PC-3 (cell line): ENCODE data around the gene OSBPL6. TPM values are rescaled to one million over a fixed set of nuclear protein-coding genes. Genes with fewer than 3 reads are reported as not detected.

Source experiments
- ATAC-seq: fragments of 200-7000 bp; cut with Tn5 transposase; 2 replicates; pipeline ENCODE4 v1.9.1; 2020; ENCODE audit warnings: mild to moderate bottlenecking, moderate library complexity
- BruUV-seq: library from RNA; stranded (reverse); fragments of 400-500 nt; replicated peaks from 2 replicates; lab custom pipeline; 2021; lab: Mats Ljungman, UMichigan
- CTCF ChIA-PET: fragments of 300-600 bp; sonication (Branson Sonifier 250); formaldehyde crosslinking; loops from one replicate; lab custom pipeline; 2022; ENCODE audit warnings: antibody characterized with exemption; lab: Charles Lee
- POLR2A ChIA-PET: fragments of 300-600 bp; sonication (Branson Sonifier 250); formaldehyde crosslinking; loops from one replicate; lab custom pipeline; 2022; ENCODE audit warnings: antibody characterized with exemption; ENCODE audit not compliant: unreplicated experiment; lab: Charles Lee
- DNase-seq: peaks from one replicate; pipeline ENCODE4 v3.0.0-alpha.2; 2015
- H2AFZ ChIP-seq: fragments of 300-600 bp; sonication (generic); 2 replicates; pipeline ENCODE4 v1.6.0; 2016; ENCODE audit warnings: antibody characterized with exemption, low read length
- H3F3A ChIP-seq: fragments of 300-600 bp; sonication (generic); one replicate; pipeline ENCODE4 v1.6.0; 2017; ENCODE audit warnings: antibody characterized with exemption, low read length, control low read depth, mild to moderate bottlenecking; ENCODE audit not compliant: unreplicated experiment
- H3K27ac ChIP-seq: fragments of 300-600 bp; sonication (generic); 2 replicates; pipeline ENCODE4 v1.5.1; 2016; ENCODE audit warnings: mild to moderate bottlenecking, low read length
- H3K27me3 ChIP-seq: fragments of 300-600 bp; sonication (generic); 2 replicates; pipeline ENCODE4 v1.6.1; 2016; ENCODE audit warnings: low read length, mixed read lengths
- H3K36me3 ChIP-seq: fragments of 300-600 bp; sonication (generic); 2 replicates; pipeline ENCODE4 v1.6.1; 2016; ENCODE audit warnings: low read depth, mixed run types, low read length, mixed read lengths
- H3K4me1 ChIP-seq: fragments of 300-600 bp; sonication (generic); 2 replicates; pipeline ENCODE4 v1.5.1; 2016; ENCODE audit warnings: low read length; ENCODE audit not compliant: insufficient read depth
- H3K4me2 ChIP-seq: fragments of 300-600 bp; sonication (generic); 2 replicates; pipeline ENCODE4 v1.6.0; 2016; ENCODE audit warnings: low read length
- H3K4me3 ChIP-seq: fragments of 300-600 bp; sonication (generic); 2 replicates; pipeline ENCODE4 v1.5.1; 2016; ENCODE audit warnings: mild to moderate bottlenecking, low read length, mixed read lengths
- H3K79me2 ChIP-seq: fragments of 300-600 bp; sonication (generic); 2 replicates; pipeline ENCODE4 v1.6.1; 2017; ENCODE audit warnings: low read length, mixed read lengths
- H3K9ac ChIP-seq: fragments of 300-600 bp; sonication (generic); 2 replicates; pipeline ENCODE4 v1.6.0; 2016; ENCODE audit warnings: mild to moderate bottlenecking, low read length
- H3K9me2 ChIP-seq: fragments of 300-600 bp; sonication (generic); replicated peaks from 2 replicates; pipeline ENCODE4 v1.6.1; 2016; ENCODE audit warnings: mixed run types, low read length, mixed read lengths
- H3K9me3 ChIP-seq: fragments of 300-600 bp; sonication (generic); 2 replicates; pipeline ENCODE4 v1.6.1; 2016; ENCODE audit warnings: low read length, mixed read lengths
- H4K20me1 ChIP-seq: fragments of 300-600 bp; sonication (generic); 2 replicates; pipeline ENCODE4 v1.6.1; 2016; ENCODE audit warnings: low read length, mixed read lengths
- EZH2 ChIP-seq: fragments of 300-600 bp; sonication (generic); IDR thresholded peaks from one replicate; pipeline ENCODE4 v1.6.1; 2017; ENCODE audit warnings: antibody characterized with exemption, mild to moderate bottlenecking, low read length; ENCODE audit not compliant: unreplicated experiment
- EZH2phosphoT487 ChIP-seq: fragments of 300-600 bp; sonication (generic); IDR thresholded peaks from 2 replicates; pipeline ENCODE4 v1.6.1; 2018; ENCODE audit warnings: mild to moderate bottlenecking, antibody characterized with exemption, low read length, borderline replicate concordance
- intact Hi-C: fragments of 100-400 bp; cut with micrococcal nuclease; formaldehyde crosslinking; loops from 2 replicates; pipeline ENCODE4 v1.9.0; 2023
- total RNA-seq: library from RNA; depleted of rRNA; stranded (reverse); fragments of >200 nt; gene quantifications from 2 replicates; pipeline ENCODE4 v1.2.3, GENCODE V29; 2014
- TF ChIP-seq, protein P1 (sequence below): fragments of 300-600 bp; sonication (generic); conservative IDR thresholded peaks from 2 replicates; pipeline ENCODE4 v1.5.1; 2017; ENCODE audit warnings: antibody characterized with exemption, low read depth, mild to moderate bottlenecking, low read length

OSBPL6 gene
- total RNA-seq, 1 experiment from 2014 or later = 4.0 TPM

- no peak overlapping the region for H2AFZ ChIP-seq
- no peak for TF ChIP-seq EZH2
- TF ChIP-seq, protein P1, sequence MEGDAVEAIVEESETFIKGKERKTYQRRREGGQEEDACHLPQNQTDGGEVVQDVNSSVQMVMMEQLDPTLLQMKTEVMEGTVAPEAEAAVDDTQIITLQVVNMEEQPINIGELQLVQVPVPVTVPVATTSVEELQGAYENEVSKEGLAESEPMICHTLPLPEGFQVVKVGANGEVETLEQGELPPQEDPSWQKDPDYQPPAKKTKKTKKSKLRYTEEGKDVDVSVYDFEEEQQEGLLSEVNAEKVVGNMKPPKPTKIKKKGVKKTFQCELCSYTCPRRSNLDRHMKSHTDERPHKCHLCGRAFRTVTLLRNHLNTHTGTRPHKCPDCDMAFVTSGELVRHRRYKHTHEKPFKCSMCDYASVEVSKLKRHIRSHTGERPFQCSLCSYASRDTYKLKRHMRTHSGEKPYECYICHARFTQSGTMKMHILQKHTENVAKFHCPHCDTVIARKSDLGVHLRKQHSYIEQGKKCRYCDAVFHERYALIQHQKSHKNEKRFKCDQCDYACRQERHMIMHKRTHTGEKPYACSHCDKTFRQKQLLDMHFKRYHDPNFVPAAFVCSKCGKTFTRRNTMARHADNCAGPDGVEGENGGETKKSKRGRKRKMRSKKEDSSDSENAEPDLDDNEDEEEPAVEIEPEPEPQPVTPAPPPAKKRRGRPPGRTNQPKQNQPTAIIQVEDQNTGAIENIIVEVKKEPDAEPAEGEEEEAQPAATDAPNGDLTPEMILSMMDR = no peak
- TF ChIP-seq EZH2phosphoT487 = no peak
- no peaks in the 10 kb centered on the region for H3K9me2 ChIP-seq
- no peaks in the 10 kb centered on the region for H3K36me3 ChIP-seq
- POLR2A ChIA-PET = interaction anchor here (0.7 kb wide), 1 partner anchor 36 kb away, joined by 8 read pairs; no protein-coding TSS in a partner anchor
- H3K4me2 ChIP-seq = 0 out of 2 replicates have a peak overlapping the region, but pooled peaks have one; percentile 14
- ATAC-seq (peak; percentile 75), DNase-seq (peak; percentile 51)
- BruUV-seq = no TSS peak
- no peaks in the 10 kb centered on the region for H3K27me3 ChIP-seq
- H3K4me3 ChIP-seq = no peak overlapping the region
- peaks cover 26% of the 10 kb centered on the region for H3K4me1 ChIP-seq
- no peaks in the 10 kb centered on the region for H4K20me1 ChIP-seq
- H3K9ac ChIP-seq = no peak overlapping the region
- H3F3A ChIP-seq = no peaks in the 10 kb centered on the region
- 0 out of 2 replicates have a peak overlapping the region, but pooled peaks have one; percentile 11 for H3K27ac ChIP-seq
- intact Hi-C loops = no loop called here
- H3K9me3 ChIP-seq = no peaks in the 10 kb centered on the region
- no peaks in the 10 kb centered on the region for H3K79me2 ChIP-seq
- CTCF ChIA-PET = no interaction called here
These were observed 64.6 kb downstream of the OSBPL6 start for GRCh38 chr2:178258916-178259315.

GRCh38 chr2:178263159-178263860 is 69.0 kb downstream of the OSBPL6 start:
- H2AFZ ChIP-seq = no peak overlapping the region
- no peak overlapping the region for H3K4me3 ChIP-seq
- H3K27ac ChIP-seq = no peak overlapping the region
- H3K4me1 ChIP-seq = peaks cover 12% of the 10 kb centered on the region
- no peaks in the 10 kb centered on the region for H3K9me3 ChIP-seq
- H3K4me2 ChIP-seq = no peak overlapping the region
- no peaks in the 10 kb centered on the region for H3K9me2 ChIP-seq
- no peaks in the 10 kb centered on the region for H3K79me2 ChIP-seq
- ChIA-PET CTCF (no interaction called here), POLR2A (no interaction called here)
- H3K27me3 ChIP-seq = no peaks in the 10 kb centered on the region
- ATAC-seq = no peak
- H3K36me3 ChIP-seq = no peaks in the 10 kb centered on the region
- TF ChIP-seq, protein P1 = no peak
- TF ChIP-seq EZH2phosphoT487 (no peak), EZH2 (no peak)
- DNase-seq = no peak
- no TSS peak for BruUV-seq
- no peaks in the 10 kb centered on the region for H4K20me1 ChIP-seq
- no peaks in the 10 kb centered on the region for H3F3A ChIP-seq
- H3K9ac ChIP-seq = no peak overlapping the region
- intact Hi-C loops = no loop called here

- Histone ChIP-seq H2AFZ (no peak overlapping the region), H3K27me3 (no peaks in the 10 kb centered on the region), H3K9me2 (no peaks in the 10 kb centered on the region), H3K9ac (no peak overlapping the region), H3K36me3 (no peaks in the 10 kb centered on the region), H3K4me2 (no peak overlapping the region), H4K20me1 (no peaks in the 10 kb centered on the region), H3K4me1 (peaks cover 3% of the 10 kb centered on the region), H3F3A (no peaks in the 10 kb centered on the region), H3K27ac (no peak overlapping the region), H3K79me2 (no peaks in the 10 kb centered on the region), H3K4me3 (no peak overlapping the region), H3K9me3 (no peaks in the 10 kb centered on the region)
- DNase-seq = no peak
- intact Hi-C loops = no loop called here
- no TSS peak for BruUV-seq
- CTCF ChIA-PET = no interaction called here
- TF ChIP-seq EZH2phosphoT487 (no peak), EZH2 (no peak)
- TF ChIP-seq, protein P1 = no peak
- no peak for ATAC-seq
- POLR2A ChIA-PET = no interaction called here
These were observed 69.9 kb downstream of the OSBPL6 start for GRCh38 chr2:178264211-178264610.
